Ectodermal cell (in vitro differentiated cells): Measurements from ENCODE around the gene VASN. TPM values are rescaled to one million over a fixed set of nuclear protein-coding genes. Genes with fewer than 3 reads are reported as not detected.
A peak's percentile ranks its signal among the peaks of the same experiment; 100 is the strongest.

Experiments
- H3K27ac ChIP-seq: 2 replicates; pipeline ENCODE4 v1.7.0; 2013; ENCODE audit warnings: mild to moderate bottlenecking, low read depth, low read length; ENCODE audit not compliant: insufficient read depth, poor library complexity, severe bottlenecking
- H3K27me3 ChIP-seq: 2 replicates; pipeline ENCODE4 v1.7.0; 2013; ENCODE audit warnings: mild to moderate bottlenecking, low read length; ENCODE audit not compliant: insufficient read depth, control insufficient read depth, poor library complexity, severe bottlenecking
- H3K36me3 ChIP-seq: one replicate; pipeline ENCODE4 v1.7.0; 2013; ENCODE audit warnings: low read length; ENCODE audit not compliant: control insufficient read depth, insufficient read depth
- H3K4me1 ChIP-seq: one replicate; pipeline ENCODE4 v1.7.0; 2013; ENCODE audit warnings: low read length; ENCODE audit not compliant: control insufficient read depth, insufficient read depth
- H3K4me3 ChIP-seq: 2 replicates; pipeline ENCODE4 v1.7.0; 2013; ENCODE audit warnings: low read depth, low read length, control low read depth; ENCODE audit not compliant: insufficient read depth
- H3K9me3 ChIP-seq: 2 replicates; pipeline ENCODE4 v1.7.0; 2013; ENCODE audit warnings: mild to moderate bottlenecking, low read length, moderate library complexity; ENCODE audit not compliant: control insufficient read depth
- WGBS, 2 experiments: methylation state at CpG; one replicate each; pipeline ENCODE4 v1.1.7; 2013; ENCODE audit warnings: missing lambda C conversion rate in 2 of 2; 5-methylcytosine and 5-hydroxymethylcytosine counted together
- polyA plus RNA-seq, 4 experiments: library from polyadenylated mRNA; stranded (reverse); fragments of 50-300 nt; gene quantifications; one replicate each; pipeline ENCODE4 v1.2.3, GENCODE V29; 2013

Gene VASN
- polyA plus RNA-seq (2013, experiment 1 of 4), result 16.2 TPM
- 13.3 TPM for polyA plus RNA-seq (2013, experiment 2 of 4)
- polyA plus RNA-seq (2013, experiment 3 of 4), result 14.9 TPM
- polyA plus RNA-seq (2013, experiment 4 of 4), result 16.3 TPM

DNA sequence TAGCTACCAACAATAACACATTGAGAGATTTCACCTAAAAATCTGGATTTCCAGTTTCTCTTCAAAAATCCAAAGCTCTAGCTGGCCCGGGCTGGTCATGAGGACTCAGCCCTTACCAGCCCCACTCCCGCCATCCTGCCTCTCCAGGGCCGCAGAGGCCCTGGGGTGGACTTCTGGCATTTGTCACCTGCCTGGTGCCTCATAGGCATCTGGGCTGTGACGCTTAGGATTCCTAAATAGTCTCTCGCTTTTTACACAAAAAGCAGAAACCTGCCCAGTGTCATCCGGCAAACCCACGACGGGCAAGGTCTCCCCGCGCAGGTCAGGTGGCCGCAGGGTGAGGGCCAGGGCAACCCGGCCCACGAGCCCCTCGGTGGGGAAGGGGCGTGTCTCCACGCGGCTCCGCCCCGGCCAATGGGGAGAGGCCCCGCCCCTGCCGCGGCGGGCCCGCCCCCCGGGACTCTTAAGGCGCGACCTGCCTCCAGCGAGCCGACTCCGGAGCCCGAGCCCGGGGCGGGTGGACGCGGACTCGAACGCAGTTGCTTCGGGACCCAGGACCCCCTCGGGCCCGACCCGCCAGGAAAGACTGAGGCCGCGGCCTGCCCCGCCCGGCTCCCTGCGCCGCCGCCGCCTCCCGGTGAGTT, at the start of gene VASN:
Gene VASN (plus strand): TSS at position 492 of the 644 bp plus-strand sequence. CDS start 9,030 bp downstream, outside the sequence.
- 7 to 8% methylated on average over 50 of the region's 50 CpGs for WGBS, 2 experiments
- peaks cover 49% of the 10 kb centered on the region for H3K4me1 ChIP-seq
- H3K27ac ChIP-seq, result no peak within 1 kb of the TSS
- H3K9me3 ChIP-seq, result no peaks in the 10 kb centered on the region
- H3K4me3 ChIP-seq, result peak within 1 kb of the TSS; percentile 53
- no peaks in the 10 kb centered on the region for H3K36me3 ChIP-seq
- peaks cover 4% of the 10 kb centered on the region for H3K27me3 ChIP-seq

DNA sequence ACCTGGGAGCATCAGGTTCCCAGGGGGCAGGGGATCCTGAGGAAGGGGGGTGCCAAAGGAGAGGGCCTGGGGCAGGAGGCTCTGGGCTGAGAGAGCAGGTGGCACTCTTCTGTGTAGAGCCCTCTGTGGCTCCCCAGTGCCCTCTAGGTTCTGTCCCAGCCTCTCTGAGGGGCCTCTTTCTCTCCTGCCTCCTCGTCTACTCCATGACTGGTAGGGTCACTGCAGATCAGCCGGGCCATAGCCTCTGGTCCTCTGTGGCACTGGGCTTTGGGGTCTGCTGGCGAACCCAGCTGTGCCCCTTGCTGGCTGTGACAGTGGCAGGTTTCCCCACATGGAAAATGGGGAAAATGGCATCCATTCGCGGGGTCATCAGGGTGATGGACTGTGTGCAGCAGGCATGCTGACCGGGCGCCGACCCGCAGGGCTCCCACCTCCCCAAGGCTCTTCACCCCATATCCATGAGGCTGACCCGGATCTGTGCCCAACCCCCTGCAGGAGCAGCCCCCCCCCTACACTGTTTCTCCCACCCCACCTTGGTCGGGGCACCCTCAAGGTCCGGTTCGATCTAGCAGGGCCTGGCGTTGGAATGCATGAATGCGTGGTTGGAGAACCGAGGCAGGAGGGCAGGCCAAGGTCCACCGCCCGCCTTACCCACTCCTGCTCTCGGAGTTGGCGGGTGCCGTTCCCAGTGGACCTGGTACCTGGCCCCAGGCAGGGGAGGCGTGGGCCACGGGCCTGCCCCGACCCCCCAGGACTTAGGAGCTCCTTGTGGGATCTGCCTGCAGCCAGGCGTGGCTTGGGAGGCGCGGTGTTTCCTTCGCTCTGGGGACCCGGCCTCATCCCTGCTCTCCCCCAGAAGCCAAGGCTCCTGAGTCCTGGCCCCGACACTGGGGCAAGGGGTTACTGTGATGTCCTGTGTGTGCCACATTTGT, 49.3 kb upstream of the VASN start:
- Histone ChIP-seq H3K4me1 (peaks cover 37% of the 10 kb centered on the region), H3K9me3 (no peaks in the 10 kb centered on the region), H3K36me3 (no peaks in the 10 kb centered on the region), H3K4me3 (no peak overlapping the region), H3K27me3 (no peaks in the 10 kb centered on the region), H3K27ac (no peak overlapping the region)
- 91 to 92% methylated on average over 30 of the region's 30 CpGs for WGBS, 2 experiments

DNA sequence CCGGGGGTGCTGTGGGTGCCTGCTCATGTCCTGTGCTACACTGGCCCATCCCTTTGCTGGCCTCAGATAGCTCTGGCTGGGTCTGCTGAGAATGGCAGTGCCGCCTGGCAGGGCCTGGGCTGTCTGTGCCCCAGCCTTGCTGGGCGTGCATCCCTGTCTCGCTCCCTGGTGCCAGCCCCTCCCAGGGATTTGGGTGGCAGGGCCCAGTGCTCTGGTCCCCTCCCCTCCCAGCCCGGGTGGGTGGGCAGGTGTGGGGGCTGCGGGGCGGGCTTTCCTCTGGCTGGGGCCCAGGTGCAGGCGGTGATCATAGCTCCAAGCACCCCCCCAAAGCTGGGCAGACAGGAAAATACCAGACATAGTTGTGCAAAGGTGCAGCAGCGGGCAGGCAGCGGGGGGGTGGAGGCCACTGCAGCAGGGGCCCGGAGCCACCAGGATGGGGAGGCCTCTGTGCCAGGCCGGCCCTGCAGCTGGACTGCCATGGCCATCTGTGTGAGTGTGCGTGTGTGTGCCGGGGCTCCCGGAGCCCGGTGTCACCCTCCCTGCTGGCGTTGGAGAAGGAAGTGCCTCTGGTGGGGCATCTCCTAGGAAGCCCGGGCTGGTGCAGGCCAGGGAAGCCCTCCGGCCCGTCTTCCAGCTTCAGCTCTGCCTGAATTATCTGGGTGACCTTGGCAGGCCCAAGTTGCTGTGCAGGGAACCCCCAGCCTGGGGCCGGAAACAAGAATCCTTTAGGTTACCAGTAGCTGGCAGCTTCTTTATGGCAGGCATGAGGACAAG, 48.4 kb upstream of the VASN start:
- peaks cover 35% of the 10 kb centered on the region for H3K4me1 ChIP-seq
- no peaks in the 10 kb centered on the region for H3K9me3 ChIP-seq
- no peaks in the 10 kb centered on the region for H3K27me3 ChIP-seq
- no peaks in the 10 kb centered on the region for H3K36me3 ChIP-seq
- H3K27ac ChIP-seq, result no peak overlapping the region
- 92% methylated on average over 21 of the region's 21 CpGs for WGBS, 2 experiments
- no peak overlapping the region for H3K4me3 ChIP-seq

DNA sequence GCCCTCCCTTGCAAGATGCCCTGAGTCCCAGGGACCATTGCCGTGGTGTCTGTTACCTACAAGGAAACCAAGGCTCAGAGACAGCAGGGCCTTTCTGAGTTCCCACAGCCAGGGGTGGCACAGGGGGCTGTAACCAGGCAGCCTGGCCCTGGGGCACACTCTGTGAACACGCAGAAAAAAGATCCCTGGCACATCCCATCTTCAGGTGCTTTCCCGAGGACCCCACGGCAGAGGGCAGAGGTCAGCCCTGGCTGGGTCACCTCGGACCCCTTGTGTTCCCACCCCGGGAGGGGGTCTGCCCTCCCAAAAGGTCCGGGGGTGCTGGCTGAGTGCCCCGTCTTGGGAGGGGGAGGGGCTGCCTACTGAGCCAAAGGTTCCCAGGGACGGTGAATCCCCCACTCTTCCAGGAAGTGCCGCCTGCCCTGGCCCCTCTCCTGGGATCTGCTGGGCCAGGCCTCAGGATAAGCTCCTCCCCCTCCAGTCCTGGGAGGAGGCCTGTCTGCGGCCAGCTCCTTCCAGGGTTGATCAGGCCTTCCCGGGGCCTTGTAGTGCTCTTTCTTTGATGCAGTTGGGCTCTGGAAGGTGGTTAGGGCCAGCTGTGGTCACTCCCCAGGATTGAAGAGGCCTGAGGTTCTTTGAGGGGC, 47.7 kb upstream of the VASN start:
- peak overlapping the region; percentile 44 for H3K27ac ChIP-seq
- WGBS, 2 experiments, result 40 to 46% methylated on average over 12 of the region's 12 CpGs
- peaks cover 35% of the 10 kb centered on the region for H3K4me1 ChIP-seq
- no peaks in the 10 kb centered on the region for H3K9me3 ChIP-seq
- H3K27me3 ChIP-seq, result no peaks in the 10 kb centered on the region
- no peak overlapping the region for H3K4me3 ChIP-seq
- H3K36me3 ChIP-seq, result no peaks in the 10 kb centered on the region

DNA sequence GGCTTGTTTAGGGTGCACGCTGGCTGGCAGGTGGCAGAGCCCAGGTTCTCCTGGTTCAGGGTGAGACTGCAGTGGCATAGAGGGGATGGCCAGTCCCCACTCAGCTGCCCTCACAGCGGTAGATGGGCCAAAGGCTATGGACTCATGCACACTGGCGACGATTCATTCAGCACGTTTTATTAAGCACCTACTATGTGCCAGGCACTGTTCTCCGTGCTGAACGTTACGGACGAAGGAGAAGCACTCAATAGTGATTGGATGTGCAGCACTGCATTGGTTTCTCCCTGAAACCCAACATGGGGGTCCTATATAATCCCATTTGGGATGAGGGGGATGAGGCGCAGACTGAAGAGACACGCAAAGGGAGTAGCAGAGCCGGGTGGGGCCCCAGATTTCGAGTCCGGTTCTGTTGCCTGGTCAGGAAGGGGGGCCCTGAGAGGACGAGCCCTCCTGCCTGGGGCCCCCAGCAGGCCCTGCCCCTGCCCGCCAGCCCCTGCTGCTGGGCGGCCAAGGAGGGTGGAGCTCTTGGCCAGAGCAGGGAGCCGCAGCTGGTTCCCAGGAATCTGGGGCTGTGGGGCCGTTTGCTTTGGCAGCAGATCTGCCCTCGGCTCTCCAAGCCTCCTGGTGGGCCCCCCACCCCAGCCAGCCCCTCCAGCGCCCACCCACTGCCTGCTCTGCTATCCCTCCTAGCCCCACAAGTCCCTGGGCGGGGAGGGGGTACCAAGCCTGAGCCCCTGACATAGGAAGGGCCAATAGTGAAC, 47.0 kb upstream of the VASN start:
- no peaks in the 10 kb centered on the region for H3K9me3 ChIP-seq
- no peaks in the 10 kb centered on the region for H3K36me3 ChIP-seq
- H3K27ac ChIP-seq, result no peak overlapping the region
- H3K4me1 ChIP-seq, result peaks cover 28% of the 10 kb centered on the region
- 89 to 92% methylated on average over 22 of the region's 22 CpGs for WGBS, 2 experiments
- no peaks in the 10 kb centered on the region for H3K27me3 ChIP-seq
- H3K4me3 ChIP-seq, result no peak overlapping the region

DNA sequence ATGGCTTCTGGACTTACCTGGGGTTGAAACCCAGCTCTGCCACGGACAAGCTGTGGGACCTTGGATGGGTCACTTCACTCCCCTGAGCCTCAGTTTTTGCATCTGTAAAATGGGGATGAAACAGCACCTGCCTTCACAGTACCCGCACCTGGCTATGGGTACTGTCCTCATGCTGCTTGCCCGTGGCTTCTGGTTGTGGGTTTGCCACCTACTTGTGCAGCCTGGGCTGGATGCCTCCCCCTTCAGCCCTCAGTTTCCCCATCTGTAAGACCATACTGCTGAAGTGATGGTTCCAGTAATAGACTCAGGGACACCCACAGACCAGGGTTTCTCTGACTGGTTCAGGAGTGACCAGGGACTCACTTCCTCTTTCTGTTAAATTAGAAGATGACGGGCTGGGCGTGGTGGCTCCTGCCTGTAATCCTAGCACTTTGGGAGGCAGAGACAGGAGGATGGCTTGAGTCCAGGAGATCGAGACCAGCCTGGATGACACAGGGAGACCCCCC, 46.3 kb upstream of the VASN start:
- no peaks in the 10 kb centered on the region for H3K36me3 ChIP-seq
- H3K4me1 ChIP-seq, result peaks cover 22% of the 10 kb centered on the region
- no peak overlapping the region for H3K4me3 ChIP-seq
- H3K27ac ChIP-seq, result no peak overlapping the region
- no peaks in the 10 kb centered on the region for H3K27me3 ChIP-seq
- WGBS, 2 experiments, result 93 to 96% methylated on average over 6 of the region's 6 CpGs
- no peaks in the 10 kb centered on the region for H3K9me3 ChIP-seq

DNA sequence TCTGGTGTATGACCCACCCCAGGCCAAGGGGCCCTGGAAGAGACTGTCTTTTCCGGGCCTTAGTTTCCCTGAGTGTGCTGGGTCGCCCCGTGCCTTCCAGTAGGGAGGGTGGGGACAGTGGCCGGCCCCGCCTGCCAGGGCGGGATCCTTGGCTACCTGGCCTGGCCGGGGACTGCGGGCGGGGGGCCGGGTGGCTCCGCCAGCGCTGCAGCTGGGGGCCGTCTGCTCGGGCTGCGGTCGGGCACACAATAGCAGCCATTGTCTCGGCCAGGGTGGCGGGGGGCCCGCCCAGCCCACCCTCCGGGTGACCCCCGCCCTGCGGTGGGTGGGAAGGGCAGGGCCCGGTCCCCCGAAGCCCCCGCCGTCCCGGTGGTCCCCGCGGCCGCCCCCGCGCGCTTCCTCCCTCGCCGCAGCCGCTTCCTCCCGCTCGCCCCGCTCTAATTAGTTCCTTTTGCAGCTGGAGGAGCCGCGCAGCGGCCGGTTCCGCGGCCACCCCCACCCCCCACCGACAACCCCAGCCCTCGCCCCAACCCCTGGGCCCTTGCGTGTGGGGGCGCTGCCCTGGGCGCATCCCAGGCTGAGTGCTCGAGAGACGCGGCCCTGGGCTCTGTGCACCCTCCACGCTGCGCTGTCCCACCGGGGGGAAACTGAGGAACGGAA, 44.1 kb upstream of the VASN start:
- Histone ChIP-seq H3K27me3 (no peaks in the 10 kb centered on the region), H3K4me3 (peak overlapping the region; percentile 32), H3K36me3 (no peaks in the 10 kb centered on the region), H3K4me1 (peaks cover 16% of the 10 kb centered on the region), H3K9me3 (no peaks in the 10 kb centered on the region), H3K27ac (no peak overlapping the region)
- 2 to 3% methylated on average over 57 of the region's 57 CpGs for WGBS, 2 experiments

DNA sequence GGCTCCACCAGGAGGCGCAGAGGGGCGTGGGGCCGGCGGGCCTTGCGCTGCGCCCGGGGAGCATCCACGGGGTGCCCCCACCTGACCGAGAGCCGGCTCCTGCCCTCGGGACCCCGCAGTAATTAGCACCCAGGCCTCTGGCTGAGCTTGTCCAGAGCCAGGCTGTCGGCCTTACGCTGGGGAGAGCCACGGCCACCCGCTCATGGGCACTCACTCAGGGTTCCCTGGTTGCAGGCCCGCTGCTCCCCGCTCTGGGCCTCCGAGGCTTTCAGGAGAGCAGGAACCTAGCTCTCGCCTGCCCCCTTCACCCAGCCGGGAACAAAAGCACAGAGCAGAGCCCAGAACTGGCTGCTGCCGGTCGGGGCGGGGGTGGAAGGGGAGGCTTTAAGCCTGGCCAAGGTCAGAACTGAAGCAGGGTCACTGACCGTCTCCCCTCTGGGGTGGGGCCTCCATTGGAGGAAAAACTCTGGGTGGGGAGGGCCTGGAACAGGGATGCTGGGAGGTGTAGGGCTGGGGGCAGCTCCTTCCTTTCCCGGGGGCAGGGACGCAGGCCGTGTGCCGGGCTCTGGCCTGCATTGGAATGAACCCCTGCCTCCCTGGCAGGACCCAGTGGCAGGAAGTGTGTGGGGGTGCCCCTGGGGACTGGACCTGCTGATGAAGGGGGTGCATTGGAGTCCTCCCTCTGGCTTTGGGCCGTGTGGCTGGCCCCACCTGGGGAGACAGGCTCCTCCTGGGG, 43.4 kb upstream of the VASN start:
- Histone ChIP-seq H3K36me3 (no peaks in the 10 kb centered on the region), H3K27me3 (no peaks in the 10 kb centered on the region), H3K4me1 (peaks cover 16% of the 10 kb centered on the region), H3K9me3 (no peaks in the 10 kb centered on the region), H3K4me3 (peak overlapping the region; percentile 32), H3K27ac (no peak overlapping the region)
- WGBS, 2 experiments, result 13% methylated on average over 30 of the region's 30 CpGs
